Smooth muscle cell (in vitro differentiated cells): ENCODE data around the gene HIVEP1. TPM values are rescaled to one million over a fixed set of nuclear protein-coding genes. Genes with fewer than 3 reads are reported as not detected.
"Not testable (repeated sequence)": the region's sequence is repeated elsewhere in the genome, so short reads cannot be mapped to it uniquely, and the experiment has no call there.

Experiments used
- DNase-seq: peaks from one replicate; lab custom pipeline; 2025; ENCODE audit not compliant: unreplicated experiment; lab: John Stamatoyannopoulos, UW
- H2AFZ ChIP-seq: fragments of 200-600 bp; sonication (generic); 2 replicates; pipeline ENCODE4 v1.6.0; 2016; ENCODE audit warnings: antibody characterized with exemption, low read depth, mild to moderate bottlenecking
- H3F3A ChIP-seq: fragments of 200-600 bp; sonication (generic); 2 replicates; pipeline ENCODE4 v1.6.0; 2017; ENCODE audit warnings: antibody characterized with exemption, low read depth
- H3K27ac ChIP-seq: fragments of 200-600 bp; sonication (generic); 2 replicates; pipeline ENCODE4 v1.5.1; 2016; ENCODE audit warnings: low read depth, mild to moderate bottlenecking
- H3K27me3 ChIP-seq: fragments of 200-600 bp; sonication (generic); 2 replicates; pipeline ENCODE4 v1.6.1; 2016; ENCODE audit warnings: low read depth, mild to moderate bottlenecking
- H3K36me3 ChIP-seq: fragments of 200-600 bp; sonication (generic); 2 replicates; pipeline ENCODE4 v1.5.1; 2016; ENCODE audit warnings: low read depth
- H3K4me1 ChIP-seq: fragments of 200-600 bp; sonication (generic); 2 replicates; pipeline ENCODE4 v1.5.1; 2016; ENCODE audit warnings: low read depth
- H3K4me2 ChIP-seq: fragments of 200-600 bp; sonication (generic); 2 replicates; pipeline ENCODE4 v1.6.0; 2016; ENCODE audit warnings: mild to moderate bottlenecking
- H3K4me3 ChIP-seq: fragments of 200-600 bp; sonication (generic); 2 replicates; pipeline ENCODE4 v1.5.1; 2016; ENCODE audit warnings: mild to moderate bottlenecking
- H3K79me2 ChIP-seq: fragments of 200-600 bp; sonication (generic); 2 replicates; pipeline ENCODE4 v1.6.0; 2016; ENCODE audit warnings: low read depth, mild to moderate bottlenecking
- H3K9ac ChIP-seq: fragments of 200-600 bp; sonication (generic); 2 replicates; pipeline ENCODE4 v1.6.0; 2016; ENCODE audit warnings: low read depth
- H3K9me3 ChIP-seq: fragments of 200-600 bp; sonication (generic); replicated peaks from 2 replicates; pipeline ENCODE4 v1.5.1; 2016; ENCODE audit warnings: low read depth
- H4K20me1 ChIP-seq: fragments of 200-600 bp; sonication (generic); 2 replicates; pipeline ENCODE4 v1.6.0; 2016; ENCODE audit warnings: low read depth
- WGBS: methylation state at CpG from one replicate; pipeline ENCODE4 v1.1.7; 2016; ENCODE audit warnings: low lambda C conversion rate; 5-methylcytosine and 5-hydroxymethylcytosine counted together
- polyA plus RNA-seq: library from polyadenylated mRNA; unstranded; fragments of >200 nt; fragmentation: Nextera tagmentation; extraction: Ambion mirVana; gene quantifications from 2 replicates; pipeline ENCODE4 v1.2.1, GENCODE V29; 2016
- total RNA-seq: library from RNA; depleted of rRNA; stranded (reverse); fragments of >200 nt; gene quantifications from 2 replicates; pipeline ENCODE4 v1.2.3, GENCODE V29; 2014
- TF ChIP-seq, protein P1 (sequence below): fragments of 200-600 bp; sonication (generic); IDR thresholded peaks from 2 replicates; pipeline ENCODE4 v1.5.1; 2017; ENCODE audit warnings: borderline replicate concordance, mild to moderate bottlenecking, antibody characterized with exemption; ENCODE audit not compliant: insufficient read depth, poor library complexity, severe bottlenecking

HIVEP1 gene
- total and polyA plus RNA-seq, 2 experiments from 2014 or later, result 6.8 to 58.8 TPM

DNA sequence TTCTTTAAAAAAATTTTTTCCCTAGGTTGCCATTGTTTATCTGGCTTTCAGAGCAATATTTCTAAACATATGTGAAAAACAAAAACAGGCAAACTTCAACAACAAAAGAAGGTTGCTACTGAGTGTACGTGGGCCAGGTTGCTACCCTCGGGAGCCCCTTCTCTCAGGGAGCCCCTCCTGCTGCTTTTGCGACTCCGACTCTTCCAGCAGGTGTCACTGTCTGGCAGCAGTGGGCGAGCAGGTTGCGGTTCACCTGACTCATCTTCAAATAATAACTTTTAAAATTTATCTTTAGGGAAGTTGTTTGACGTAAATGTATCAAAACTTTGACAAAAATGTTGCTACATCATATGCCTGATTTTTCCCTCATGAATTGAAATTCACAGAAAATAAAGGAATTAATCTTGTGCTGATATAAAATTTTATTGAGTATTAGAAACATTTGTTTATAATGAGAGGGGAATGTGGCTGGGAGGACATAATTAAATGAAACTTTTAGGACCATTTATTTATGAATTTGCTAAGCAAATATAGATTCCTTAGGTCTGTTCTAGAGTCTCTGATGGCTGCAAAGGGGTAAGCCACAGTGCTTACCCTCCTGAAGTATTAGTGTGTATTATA lies 138.8 kb downstream of the HIVEP1 start:
- peaks cover 3% of the 10 kb centered on the region for H4K20me1 ChIP-seq
- TF ChIP-seq, protein P1, sequence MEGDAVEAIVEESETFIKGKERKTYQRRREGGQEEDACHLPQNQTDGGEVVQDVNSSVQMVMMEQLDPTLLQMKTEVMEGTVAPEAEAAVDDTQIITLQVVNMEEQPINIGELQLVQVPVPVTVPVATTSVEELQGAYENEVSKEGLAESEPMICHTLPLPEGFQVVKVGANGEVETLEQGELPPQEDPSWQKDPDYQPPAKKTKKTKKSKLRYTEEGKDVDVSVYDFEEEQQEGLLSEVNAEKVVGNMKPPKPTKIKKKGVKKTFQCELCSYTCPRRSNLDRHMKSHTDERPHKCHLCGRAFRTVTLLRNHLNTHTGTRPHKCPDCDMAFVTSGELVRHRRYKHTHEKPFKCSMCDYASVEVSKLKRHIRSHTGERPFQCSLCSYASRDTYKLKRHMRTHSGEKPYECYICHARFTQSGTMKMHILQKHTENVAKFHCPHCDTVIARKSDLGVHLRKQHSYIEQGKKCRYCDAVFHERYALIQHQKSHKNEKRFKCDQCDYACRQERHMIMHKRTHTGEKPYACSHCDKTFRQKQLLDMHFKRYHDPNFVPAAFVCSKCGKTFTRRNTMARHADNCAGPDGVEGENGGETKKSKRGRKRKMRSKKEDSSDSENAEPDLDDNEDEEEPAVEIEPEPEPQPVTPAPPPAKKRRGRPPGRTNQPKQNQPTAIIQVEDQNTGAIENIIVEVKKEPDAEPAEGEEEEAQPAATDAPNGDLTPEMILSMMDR, result peak; percentile 67
- no peaks in the 10 kb centered on the region for H3K27me3 ChIP-seq
- peaks cover 5% of the 10 kb centered on the region for H3F3A ChIP-seq
- no peak overlapping the region for H3K4me2 ChIP-seq
- H3K4me3 ChIP-seq, result no peak overlapping the region
- H3K4me1 ChIP-seq, result peaks cover 13% of the 10 kb centered on the region
- DNase-seq, result no peak
- peaks cover 5% of the 10 kb centered on the region for H3K79me2 ChIP-seq
- H2AFZ ChIP-seq, result no peak overlapping the region
- H3K9me3 ChIP-seq, result no peaks in the 10 kb centered on the region
- no peak overlapping the region for H3K9ac ChIP-seq
- WGBS, result 54% methylated on average over 7 of the region's 7 CpGs
- no peaks in the 10 kb centered on the region for H3K36me3 ChIP-seq
- H3K27ac ChIP-seq, result no peak overlapping the region

DNA sequence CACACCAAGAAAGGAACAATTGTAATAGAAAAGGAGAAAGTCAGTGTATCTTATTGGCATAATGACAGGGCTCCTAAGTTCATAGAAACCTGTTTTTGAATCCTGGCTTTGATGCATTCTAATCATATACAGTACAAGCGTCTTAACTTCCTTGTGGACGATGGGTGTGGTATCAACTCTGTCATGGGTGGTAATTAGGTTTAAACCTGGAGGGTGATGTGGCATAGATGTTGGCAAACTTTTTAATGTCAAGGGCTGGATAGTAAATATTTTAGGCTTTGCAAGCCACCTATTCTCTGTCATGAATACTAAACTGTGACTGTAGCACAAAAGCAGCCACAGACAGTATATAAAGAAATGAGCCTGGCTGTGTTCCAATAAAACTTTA lies 139.3 kb downstream of the HIVEP1 start:
- TF ChIP-seq, protein P1, result no peak
- 93% methylated on average over 2 of the region's 2 CpGs for WGBS
- H3K27ac ChIP-seq, result no peak overlapping the region
- H4K20me1 ChIP-seq, result peaks cover 6% of the 10 kb centered on the region
- H3K4me1 ChIP-seq, result peaks cover 13% of the 10 kb centered on the region
- H3K9ac ChIP-seq, result no peak overlapping the region
- H3K27me3 ChIP-seq, result no peaks in the 10 kb centered on the region
- DNase-seq, result no peak
- H3K4me2 ChIP-seq, result no peak overlapping the region
- no peak overlapping the region for H2AFZ ChIP-seq
- peaks cover 5% of the 10 kb centered on the region for H3F3A ChIP-seq
- no peaks in the 10 kb centered on the region for H3K9me3 ChIP-seq
- peaks cover 10% of the 10 kb centered on the region for H3K79me2 ChIP-seq
- H3K4me3 ChIP-seq, result no peak overlapping the region
- H3K36me3 ChIP-seq, result no peaks in the 10 kb centered on the region

DNA sequence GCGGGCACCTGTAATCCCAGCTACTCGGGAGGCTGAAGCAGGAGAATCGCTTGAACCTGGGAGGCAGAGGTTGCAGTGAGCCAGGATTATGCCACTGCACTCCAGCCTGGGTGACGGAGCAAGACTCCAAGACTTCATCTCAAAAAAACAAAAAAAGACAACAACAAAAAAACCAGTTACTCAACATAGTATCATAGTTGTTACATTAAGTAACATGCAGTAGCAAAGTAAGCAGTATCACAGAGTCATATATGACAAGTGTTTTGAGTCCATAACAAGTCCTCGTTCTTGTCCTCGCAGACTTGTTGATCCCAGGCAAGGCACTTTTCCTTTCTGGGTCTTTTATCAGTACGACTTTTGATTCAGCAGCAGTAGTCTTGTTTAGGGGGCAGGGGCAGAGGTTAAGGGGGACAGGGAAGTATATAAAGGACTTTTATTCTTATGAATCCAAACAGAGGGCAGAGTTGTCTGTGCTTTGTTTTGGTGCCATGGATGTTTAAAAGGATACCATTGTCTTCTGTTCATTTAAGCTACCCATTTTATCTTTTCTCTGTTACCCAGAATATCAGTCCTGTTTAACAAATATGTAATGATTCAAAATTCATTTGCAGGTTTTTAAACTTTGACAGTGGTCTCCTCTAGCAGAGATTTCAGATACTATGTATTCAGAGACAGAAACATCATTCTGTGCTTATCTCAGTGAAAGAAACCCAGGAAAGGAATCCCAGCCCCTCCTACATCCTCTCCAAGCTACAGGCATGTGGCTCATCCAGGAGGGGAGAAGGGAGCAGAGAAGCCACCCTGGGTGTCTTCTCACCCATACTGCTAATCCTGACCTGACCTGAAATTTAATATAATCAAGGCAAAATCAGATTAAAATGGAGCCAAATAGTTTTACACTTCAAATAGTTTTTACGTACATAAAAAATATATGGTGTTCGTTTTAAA lies 140.2 kb downstream of the HIVEP1 start:
- H3K27me3 ChIP-seq, result no peaks in the 10 kb centered on the region
- H3F3A ChIP-seq, result no peaks in the 10 kb centered on the region
- 87% methylated on average over 9 of the region's 9 CpGs for WGBS
- peaks cover 4% of the 10 kb centered on the region for H3K36me3 ChIP-seq
- TF ChIP-seq, protein P1, result no peak
- no peak overlapping the region for H3K4me3 ChIP-seq
- no peak overlapping the region for H3K27ac ChIP-seq
- DNase-seq, result no peak
- H3K4me1 ChIP-seq, result peaks cover 13% of the 10 kb centered on the region
- peaks cover 12% of the 10 kb centered on the region for H4K20me1 ChIP-seq
- H3K9me3 ChIP-seq, result no peaks in the 10 kb centered on the region
- peaks cover 19% of the 10 kb centered on the region for H3K79me2 ChIP-seq
- H3K9ac ChIP-seq, result peak overlapping the region; percentile 15
- no peak overlapping the region for H2AFZ ChIP-seq
- H3K4me2 ChIP-seq, result no peak overlapping the region

DNA sequence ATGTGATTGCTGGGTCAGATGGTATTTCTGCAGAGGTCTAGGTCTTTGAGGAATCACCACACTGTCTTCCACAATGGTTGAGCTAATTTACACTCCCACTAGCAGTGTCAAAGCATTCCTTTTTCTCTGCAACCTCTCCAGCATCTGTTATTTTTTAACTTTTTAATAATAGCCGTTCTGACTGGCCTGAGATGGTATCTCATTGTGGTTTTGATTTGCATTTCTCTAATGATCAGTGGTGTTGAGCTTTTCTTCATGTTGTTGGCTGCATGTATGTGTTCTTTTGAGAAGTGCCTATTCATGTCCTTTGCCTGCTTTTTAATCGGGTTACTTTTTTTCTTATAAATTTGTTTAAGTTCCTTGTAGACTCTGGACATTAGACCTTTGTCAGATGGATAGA lies 143.7 kb downstream of the HIVEP1 start:
- Histone ChIP-seq H4K20me1 (peaks cover 36% of the 10 kb centered on the region), H3K79me2 (peaks cover 22% of the 10 kb centered on the region), H3K4me1 (peaks cover 12% of the 10 kb centered on the region)
- not testable (repeated sequence) for H3K9me3 ChIP-seq, H3K9ac ChIP-seq, DNase-seq, H3K4me2 ChIP-seq, H3K4me3 ChIP-seq, H3K36me3 ChIP-seq, H2AFZ ChIP-seq, H3K27ac ChIP-seq, H3K27me3 ChIP-seq, H3F3A ChIP-seq
- WGBS, result 87% methylated on average over 2 of the region's 2 CpGs
